Measurements from ENCODE around the gene PALMD.

The PALMD gene

DNA sequence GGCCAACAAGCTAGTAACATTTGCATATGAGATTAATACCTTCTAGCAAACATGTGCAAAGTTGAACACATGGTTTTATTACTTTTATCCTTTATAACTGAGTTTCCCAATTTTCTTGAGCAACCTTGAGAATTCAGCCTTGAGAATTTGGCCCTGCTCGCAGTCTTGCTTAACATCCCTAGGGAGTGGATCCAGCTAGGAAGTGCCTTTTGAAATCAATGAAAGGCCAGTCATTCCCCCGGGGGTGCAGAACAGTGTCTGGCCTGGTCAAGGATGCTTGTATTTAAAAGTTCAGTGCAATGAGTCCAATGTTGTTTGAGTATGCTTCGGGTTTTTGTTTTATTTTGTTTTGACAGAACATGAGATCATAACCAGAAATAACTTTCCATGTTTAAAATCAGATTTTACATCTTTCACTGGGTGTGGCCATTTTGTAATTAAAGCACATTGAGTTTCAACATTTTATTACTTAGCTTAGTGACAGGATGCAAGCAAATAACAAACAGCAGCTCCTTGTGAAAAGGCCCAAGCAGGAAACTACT, 16.7 kb downstream of the PALMD start:
- no peak for DNase-seq

DNA sequence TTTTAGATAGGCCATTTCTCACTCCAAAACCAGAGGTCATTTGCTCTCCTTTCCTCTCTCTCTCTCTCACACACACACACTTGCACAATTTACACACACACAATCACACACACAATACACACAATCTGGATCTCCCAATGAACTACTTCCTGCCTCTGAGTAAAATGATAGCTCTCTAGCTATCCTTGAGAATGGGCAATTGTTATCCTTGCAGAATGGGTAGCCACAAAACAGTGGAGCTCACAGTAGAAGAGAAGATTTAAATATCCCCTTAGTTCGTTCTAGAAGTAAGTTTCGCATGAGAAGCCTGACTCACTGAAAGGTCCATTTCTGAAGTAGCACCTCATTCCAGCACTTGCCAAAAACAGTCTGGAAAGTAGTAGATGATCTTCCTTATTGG, 17.6 kb downstream of the PALMD start:
- DNase-seq: no peak

DNA sequence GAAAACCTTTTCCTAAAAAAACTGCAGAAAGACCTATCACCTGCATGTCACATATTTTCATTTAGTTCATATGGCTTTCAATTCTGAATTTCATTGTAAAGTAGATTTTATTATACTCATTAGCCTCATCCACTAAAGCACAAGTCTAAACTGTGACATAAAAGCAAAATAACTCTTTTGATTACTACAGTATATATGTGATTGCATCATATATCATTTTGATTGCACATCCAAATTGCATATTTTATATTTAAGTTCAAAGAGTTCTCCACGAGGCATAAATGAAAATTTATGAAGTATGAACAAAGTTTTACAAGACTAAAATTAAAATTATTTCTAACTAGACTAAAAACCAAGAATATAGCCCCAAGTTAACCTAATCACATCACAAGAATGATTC, 19.3 kb downstream of the PALMD start:
- DNase-seq: no peak

- no peak for DNase-seq
Observed at GRCh38 chr1:99669376-99669775, 23.5 kb downstream of the PALMD start.

GRCh38 chr1:99669821-99670220, 23.9 kb downstream of the PALMD start:
- DNase-seq: no peak

- DNase-seq: no peak
Observed at GRCh38 chr1:99670583-99670982, 24.7 kb downstream of the PALMD start.

GRCh38 chr1:99672038-99672437, 26.1 kb downstream of the PALMD start:
- DNase-seq: no peak

- no peak for DNase-seq
Observed at GRCh38 chr1:99672530-99673213, 26.8 kb downstream of the PALMD start.

- no peak for DNase-seq
Observed at GRCh38 chr1:99673315-99673714, 27.4 kb downstream of the PALMD start.

DNA sequence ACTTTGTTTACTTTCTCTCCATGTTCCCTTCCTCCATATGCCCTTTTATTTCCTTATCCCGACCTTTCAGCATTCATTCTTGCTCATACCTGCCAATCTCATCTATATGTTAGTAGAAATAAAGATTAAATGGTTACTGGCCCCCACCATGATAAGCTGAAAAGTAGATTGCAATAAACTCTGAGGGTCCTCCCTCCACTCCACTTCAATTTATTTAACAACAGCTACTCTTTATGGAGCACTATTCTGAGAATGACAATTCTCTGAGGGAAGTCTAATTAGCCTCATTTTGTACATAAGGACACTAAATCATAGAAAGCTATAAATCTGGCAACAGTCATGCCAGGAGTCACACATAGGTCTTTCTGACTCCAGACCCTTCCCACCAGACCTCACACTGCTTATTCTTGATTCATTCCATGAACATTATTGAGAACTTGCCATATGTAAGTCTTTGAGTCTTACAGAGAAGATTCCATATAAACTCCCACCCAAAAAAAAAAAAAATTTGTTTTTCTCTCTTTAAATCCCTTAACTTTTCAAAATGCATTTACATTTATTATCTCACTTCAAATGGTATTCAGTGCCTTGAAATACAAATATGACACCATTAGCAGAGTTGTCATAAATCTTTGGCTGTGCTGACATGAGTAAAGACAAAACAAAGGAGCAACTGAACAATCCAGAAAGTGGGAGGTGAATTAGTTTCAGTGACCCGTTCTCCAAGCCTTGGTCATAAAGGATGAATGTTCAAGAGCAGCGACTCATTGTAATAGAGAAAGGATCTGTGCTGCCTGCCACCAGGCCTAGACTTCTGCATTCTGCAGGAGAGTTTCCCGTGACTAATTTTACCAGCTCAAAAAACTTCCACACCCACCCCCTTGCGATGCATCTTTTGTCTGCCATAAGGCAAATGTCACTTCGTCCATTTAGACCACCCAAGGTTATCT, 28.5 kb downstream of the PALMD start:
- peak; percentile 83 for DNase-seq

DNA sequence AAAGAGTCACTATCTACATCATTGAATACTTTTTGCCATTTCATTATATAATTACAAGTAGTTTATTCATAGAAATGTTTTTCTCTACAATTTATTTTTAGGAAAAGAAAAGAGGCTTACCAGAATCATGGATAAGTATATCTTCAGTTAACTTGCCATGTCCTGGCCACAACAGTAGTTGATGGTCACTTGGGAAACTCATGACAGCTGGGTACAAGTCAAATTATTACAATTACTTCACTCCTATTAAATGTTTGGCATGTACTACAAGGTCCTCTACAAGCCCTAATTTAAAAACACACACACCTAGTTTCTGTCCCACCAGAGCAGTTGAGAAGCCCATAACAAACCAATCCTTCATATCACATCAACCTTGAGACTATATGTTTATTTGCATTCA, 29.4 kb downstream of the PALMD start:
- DNase-seq: no peak

- no peak for DNase-seq
Observed at GRCh38 chr1:99675994-99676393, 30.1 kb downstream of the PALMD start.

GRCh38 chr1:99676876-99677275, 31.0 kb downstream of the PALMD start:
- DNase-seq: no peak

DNA sequence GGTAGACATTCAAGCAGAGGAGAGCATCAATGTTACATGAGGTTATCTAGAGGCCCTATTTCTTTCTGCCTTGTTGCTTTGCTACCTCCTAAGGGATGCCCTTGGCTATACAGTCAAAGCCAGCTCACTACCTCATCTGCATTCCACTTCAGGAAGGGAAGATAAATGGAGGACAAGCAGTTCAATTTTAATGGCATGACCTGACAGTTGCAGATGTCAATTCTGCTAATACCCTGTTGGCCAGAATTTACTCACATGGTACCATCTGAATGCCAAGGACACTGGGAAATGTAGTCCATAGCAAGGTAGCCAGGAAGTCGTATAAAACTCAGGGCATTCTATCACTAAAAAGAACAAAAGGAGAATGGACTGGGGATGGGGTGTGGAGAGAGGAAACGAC, 31.5 kb downstream of the PALMD start:
- no peak for DNase-seq

- DNase-seq: no peak
Observed at GRCh38 chr1:99680270-99680669, 34.4 kb downstream of the PALMD start.

- no peak for DNase-seq
Observed at GRCh38 chr1:99681583-99681982, 35.7 kb downstream of the PALMD start.

- no peak for DNase-seq
Observed at GRCh38 chr1:99682291-99682751, 36.4 kb downstream of the PALMD start.

GRCh38 chr1:99685516-99686180, 39.7 kb downstream of the PALMD start:
- peak; percentile 53 for DNase-seq

DNA sequence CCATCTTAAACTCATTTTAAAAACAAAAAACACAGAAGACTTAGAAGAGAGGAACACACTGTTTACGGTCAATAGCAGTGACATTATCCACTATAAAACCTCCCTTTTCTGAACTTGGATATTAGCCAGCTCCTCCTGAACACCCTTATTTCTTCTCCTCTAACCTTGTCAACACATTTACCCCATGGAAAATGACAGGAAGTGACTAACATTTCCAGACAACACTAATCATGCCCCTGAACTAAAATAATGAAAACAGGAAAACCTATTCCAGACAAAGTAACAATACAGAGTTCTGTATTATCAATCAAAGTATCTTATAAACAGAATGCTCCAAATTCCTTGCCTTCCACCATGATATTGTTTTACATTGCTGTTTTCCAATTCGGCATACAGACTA, 45.3 kb downstream of the PALMD start:
- DNase-seq: no peak

GRCh38 chr1:99696616-99697015, 50.7 kb downstream of the PALMD start:
- no peak for DNase-seq

DNA sequence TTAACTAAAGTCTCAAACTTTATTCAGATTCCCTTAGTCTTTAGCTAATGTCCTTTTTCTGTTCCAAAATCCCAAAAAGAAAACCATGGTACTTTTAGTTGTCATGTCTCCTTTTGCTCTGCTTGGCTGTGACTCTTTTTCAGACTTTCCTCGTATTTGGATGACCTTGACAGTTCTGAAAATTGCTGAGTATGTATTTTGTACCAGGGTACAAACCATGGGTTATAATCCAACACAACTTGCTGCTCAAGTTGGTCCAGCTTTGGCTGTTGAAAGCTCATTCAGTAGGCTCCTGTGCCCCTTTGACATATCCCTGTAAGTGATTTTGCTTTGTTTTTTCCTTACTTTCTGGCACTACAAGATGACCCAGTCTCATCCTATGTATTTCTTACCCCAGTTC, 51.7 kb downstream of the PALMD start:
- no peak for DNase-seq

DNA sequence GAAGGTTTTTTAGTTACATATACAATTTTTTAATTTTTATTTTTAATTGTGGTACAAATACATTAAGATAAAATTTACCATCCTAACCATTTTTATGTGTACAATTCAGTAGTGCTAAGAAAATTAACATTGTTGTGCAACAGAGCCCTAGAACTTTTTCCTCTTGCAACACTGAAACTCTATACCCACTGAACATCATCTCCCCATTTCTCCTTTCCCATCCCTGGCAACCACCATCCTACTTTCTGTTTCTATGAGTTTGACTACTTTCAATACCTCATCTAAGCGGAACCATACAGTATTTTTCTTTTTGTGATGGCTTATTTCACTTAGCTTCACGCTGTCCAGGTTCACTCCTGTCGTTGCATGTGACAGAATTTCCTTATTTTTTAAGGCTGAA, 54.1 kb downstream of the PALMD start:
- no peak for DNase-seq

DNA sequence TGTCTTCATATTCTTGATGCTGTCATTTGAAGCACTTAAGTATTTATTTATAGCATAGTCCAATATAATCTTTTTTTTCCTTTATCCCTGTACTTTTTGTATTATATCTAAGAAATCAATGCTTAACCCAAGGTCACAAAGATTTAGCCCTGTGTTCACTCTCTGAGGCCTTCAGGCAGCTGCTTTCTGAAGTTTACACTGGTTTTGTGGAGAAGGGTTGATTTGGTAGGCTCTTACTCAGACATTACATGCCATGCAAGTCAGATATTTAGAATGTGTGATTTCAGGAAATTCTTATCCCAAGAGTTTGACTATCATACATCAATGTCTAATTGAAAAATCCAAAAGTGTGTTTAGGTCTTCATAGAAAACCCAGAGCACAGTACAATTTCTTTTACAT, 56.3 kb downstream of the PALMD start:
- no peak for DNase-seq
